ENCODE results near the gene CGB3. TPM values are rescaled to one million over a fixed set of nuclear protein-coding genes. Genes with fewer than 3 reads are reported as not detected.

Gene CGB3
- polyA plus RNA-seq, 1 donor (not counting 4 experiments of a cell fraction or from before 2014, with no cell fraction given) = not detected

DNA sequence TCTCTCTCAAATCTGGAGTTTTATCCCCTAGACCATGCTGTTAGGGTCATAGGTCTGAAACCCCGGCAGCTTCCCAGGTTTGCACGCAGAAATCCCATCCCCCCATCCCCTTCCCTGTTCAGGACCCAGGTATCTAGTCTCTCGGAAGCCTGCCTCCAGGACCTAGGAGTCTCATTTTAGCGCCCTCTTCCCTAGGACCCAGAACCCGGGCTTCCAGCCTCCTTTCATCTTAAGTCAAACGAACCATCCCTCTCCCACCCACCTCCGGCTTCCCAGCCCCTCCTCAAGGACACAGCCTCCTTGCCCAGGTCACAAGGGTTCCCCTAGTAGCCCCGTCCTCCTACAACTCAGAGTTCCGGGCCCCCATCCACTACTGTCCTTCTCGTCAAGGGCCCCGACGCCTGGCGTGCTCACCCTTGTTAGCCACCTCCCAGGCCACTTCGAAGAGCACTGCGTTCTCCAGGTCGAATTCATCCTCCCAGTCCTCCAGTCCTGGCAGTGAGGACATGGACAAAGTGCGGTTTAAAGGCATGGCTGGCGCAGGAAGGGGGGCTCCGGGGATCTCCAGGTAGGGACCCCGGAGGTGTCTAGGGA is 31.5 kb downstream of the CGB3 start:
- dilution Hi-C loops (cut with MboI; ENCODE audit: extremely low pct_ligation_motif_present, low sequenced_read_pairs) = no loop called here
- Histone ChIP-seq H3K9me3 (ENCODE audit: control insufficient read depth, low read depth, low read length) (no peaks in the 10 kb centered on the region), H3K36me3 (ENCODE audit: control insufficient read depth in 2 of 2, extremely low read depth in 1 of 2, insufficient read depth in 2 of 2, low read length in 2 of 2) (peaks cover 23 to 24% of the 10 kb centered on the region in 2 experiments), H3K27ac (ENCODE audit: control insufficient read depth, insufficient read depth, low read length) (peak overlapping the region; percentile 92), H4K20me1 (ENCODE audit: control insufficient read depth, extremely low read depth, insufficient read depth, low read length) (no peaks in the 10 kb centered on the region), H3K4me2 (ENCODE audit: control insufficient read depth, extremely low read depth, insufficient read depth, low read depth, low read length) (peak overlapping the region; percentile 88), H3K9me1 (ENCODE audit: control insufficient read depth, extremely low read depth, insufficient read depth, low read length) (peaks cover 3% of the 10 kb centered on the region), H3K9ac (ENCODE audit: control insufficient read depth, extremely low read depth, insufficient read depth, low read length) (peak overlapping the region; percentile 95), H3K79me2 (ENCODE audit: control insufficient read depth, insufficient read depth, low read length) (peaks cover 72% of the 10 kb centered on the region), H2AFZ (ENCODE audit: control insufficient read depth, low read length) (peak overlapping the region; percentile 53), H3K4me3 (ENCODE audit: control insufficient read depth in 2 of 3, extremely low read depth in 1 of 3, insufficient read depth in 2 of 3, low read depth in 1 of 3, low read length in 3 of 3) (peak overlapping the region; percentile 76 to 98 (median 95)), H3K27me3 (ENCODE audit: control insufficient read depth, extremely low read depth, insufficient read depth, low read length) (no peaks in the 10 kb centered on the region), H3K4me1 (ENCODE audit: control insufficient read depth, extremely low read depth, insufficient read depth, low read length) (peaks cover 15% of the 10 kb centered on the region)
- FAIRE-seq (no peak), DNase-seq (ENCODE audit: low read depth, low spot score) (no peak)
- TF ChIP-seq EZH2 (IDR thresholded peaks at IDR 0.05; ENCODE audit: low read length) (no peak), CTCF (optimal IDR thresholded peaks at IDR 0.05 in 1 of 3, IDR thresholded peaks at IDR 0.05 in 1 of 3, conservative IDR thresholded peaks at IDR 0.05 in 1 of 3; ENCODE audit: extremely low read depth in 1 of 3, insufficient read depth in 2 of 3, low read length in 3 of 3) (no peak)

GRCh38 chr19:48991873-48992580 is 32.1 kb downstream of the CGB3 start:
- H3K9me1 ChIP-seq (ENCODE audit: control insufficient read depth, extremely low read depth, insufficient read depth, low read length) = peaks cover 3% of the 10 kb centered on the region
- H3K36me3 ChIP-seq (ENCODE audit: control insufficient read depth in 2 of 2, extremely low read depth in 1 of 2, insufficient read depth in 2 of 2, low read length in 2 of 2) = peaks cover 25 to 28% of the 10 kb centered on the region in 2 experiments
- H3K9me3 ChIP-seq (ENCODE audit: control insufficient read depth, low read depth, low read length) = no peaks in the 10 kb centered on the region
- peaks cover 68% of the 10 kb centered on the region for H3K79me2 ChIP-seq (ENCODE audit: control insufficient read depth, insufficient read depth, low read length)
- H3K27me3 ChIP-seq (ENCODE audit: control insufficient read depth, extremely low read depth, insufficient read depth, low read length) = no peaks in the 10 kb centered on the region
- peak; percentile 80 for FAIRE-seq
- peaks cover 15% of the 10 kb centered on the region for H3K4me1 ChIP-seq (ENCODE audit: control insufficient read depth, extremely low read depth, insufficient read depth, low read length)
- no peak for DNase-seq (ENCODE audit: low read depth, low spot score)
- peak overlapping the region; percentile 76 to 98 (median 95) for H3K4me3 ChIP-seq (ENCODE audit: control insufficient read depth in 2 of 3, extremely low read depth in 1 of 3, insufficient read depth in 2 of 3, low read depth in 1 of 3, low read length in 3 of 3)
- TF ChIP-seq CTCF (optimal IDR thresholded peaks at IDR 0.05 in 1 of 3, IDR thresholded peaks at IDR 0.05 in 1 of 3, conservative IDR thresholded peaks at IDR 0.05 in 1 of 3; ENCODE audit: extremely low read depth in 1 of 3, insufficient read depth in 2 of 3, low read length in 3 of 3) (no peak), EZH2 (IDR thresholded peaks at IDR 0.05; ENCODE audit: low read length) (no peak)
- H3K27ac ChIP-seq (ENCODE audit: control insufficient read depth, insufficient read depth, low read length) = peak overlapping the region; percentile 92
- H4K20me1 ChIP-seq (ENCODE audit: control insufficient read depth, extremely low read depth, insufficient read depth, low read length) = no peaks in the 10 kb centered on the region
- H2AFZ ChIP-seq (ENCODE audit: control insufficient read depth, low read length) = no peak overlapping the region
- H3K4me2 ChIP-seq (ENCODE audit: control insufficient read depth, extremely low read depth, insufficient read depth, low read depth, low read length) = peak overlapping the region; percentile 88
- dilution Hi-C loops (cut with MboI; ENCODE audit: extremely low pct_ligation_motif_present, low sequenced_read_pairs) = no loop called here
- H3K9ac ChIP-seq (ENCODE audit: control insufficient read depth, extremely low read depth, insufficient read depth, low read length) = peak overlapping the region; percentile 95

All from keratinocyte (primary cell).